Common myeloid progenitor, CD34-positive (primary cell): ENCODE data around the gene ENTPD6.
A peak's percentile ranks its signal among the peaks of the same experiment; 100 is the strongest.

Source experiments
- CTCF ChIA-PET: fragments of 350-600 bp; sonication (Branson Sonifier 250); formaldehyde crosslinking; loops from one replicate; lab custom pipeline; 2021; ENCODE audit warnings: antibody characterized with exemption; lab: Charles Lee
- POLR2A ChIA-PET: fragments of 350-600 bp; sonication (Branson Sonifier 250); formaldehyde crosslinking; loops from one replicate; lab custom pipeline; 2021; ENCODE audit warnings: antibody characterized with exemption; lab: Charles Lee
- DNase-seq, 3 donors: peaks; one replicate each; pipeline versions ENCODE4 v3.0.0 to v3.0.0-alpha.2; 2013
- H3K27ac ChIP-seq, 2 experiments: 1 replicate in 1 of 2; 2 replicates in 1 of 2; pipeline ENCODE4 v1.7.0; 2013; ENCODE audit warnings: inconsistent platforms in 2 of 2, low read length in 2 of 2, mild to moderate bottlenecking in 2 of 2, low read depth in 1 of 2, moderate library complexity in 1 of 2; ENCODE audit not compliant: severe bottlenecking in 2 of 2, insufficient read depth in 1 of 2, poor library complexity in 1 of 2
- H3K27me3 ChIP-seq, 5 experiments: replicated peaks in 2 of 5; 1 replicate in 3 of 5; 2 replicates in 2 of 5; pipeline versions ENCODE4 v1.6.1 to v1.7.0; 2013; ENCODE audit warnings: low read length in 4 of 5, mild to moderate bottlenecking in 2 of 5, moderate library complexity in 2 of 5, inconsistent platforms in 1 of 5; ENCODE audit not compliant: insufficient read depth in 5 of 5, control insufficient read depth in 4 of 5
- H3K36me3 ChIP-seq, 4 experiments: 1 replicate in 2 of 4; 2 replicates in 2 of 4; pipeline versions ENCODE4 v1.6.1 to v1.7.0; 2013; ENCODE audit warnings: low read length in 3 of 4, control low read depth in 1 of 4, mild to moderate bottlenecking in 1 of 4; ENCODE audit not compliant: control insufficient read depth in 4 of 4, insufficient read depth in 4 of 4
- H3K4me1 ChIP-seq, 4 experiments: 1 replicate in 3 of 4; 2 replicates in 1 of 4; pipeline versions ENCODE4 v1.6.1 to v1.7.1; 2013; ENCODE audit warnings: low read length in 3 of 4, mild to moderate bottlenecking in 3 of 4, control low read depth in 1 of 4, inconsistent platforms in 1 of 4, moderate library complexity in 1 of 4; ENCODE audit not compliant: control insufficient read depth in 4 of 4, insufficient read depth in 4 of 4; ENCODE audit errors: control extremely low read depth in 1 of 4
- H3K4me3 ChIP-seq, 7 experiments: 1 replicate in 4 of 7; 2 replicates in 3 of 7; pipeline versions ENCODE4 v1.5.1 to v1.7.0; 2013; ENCODE audit warnings: mild to moderate bottlenecking in 7 of 7, low read length in 6 of 7, moderate library complexity in 6 of 7, inconsistent platforms in 2 of 7, low read depth in 2 of 7, control low read depth in 1 of 7; ENCODE audit not compliant: insufficient read depth in 4 of 7, control insufficient read depth in 1 of 7; ENCODE audit errors: extremely low read depth in 1 of 7
- H3K9me3 ChIP-seq, 5 experiments: 1 replicate in 4 of 5; 2 replicates in 1 of 5; pipeline versions ENCODE4 v1.6.1 to v1.7.1; 2013; ENCODE audit warnings: low read length in 4 of 5, mild to moderate bottlenecking in 2 of 5, inconsistent platforms in 1 of 5, low read depth in 1 of 5, moderate library complexity in 1 of 5; ENCODE audit not compliant: control insufficient read depth in 4 of 5, insufficient read depth in 2 of 5; ENCODE audit errors: control extremely low read depth in 1 of 5
- WGBS: methylation state at CpG from one replicate; pipeline ENCODE4 v1.1.5; 2013; ENCODE audit not compliant: insufficient coverage; 5-methylcytosine and 5-hydroxymethylcytosine counted together

ENTPD6 gene

DNA sequence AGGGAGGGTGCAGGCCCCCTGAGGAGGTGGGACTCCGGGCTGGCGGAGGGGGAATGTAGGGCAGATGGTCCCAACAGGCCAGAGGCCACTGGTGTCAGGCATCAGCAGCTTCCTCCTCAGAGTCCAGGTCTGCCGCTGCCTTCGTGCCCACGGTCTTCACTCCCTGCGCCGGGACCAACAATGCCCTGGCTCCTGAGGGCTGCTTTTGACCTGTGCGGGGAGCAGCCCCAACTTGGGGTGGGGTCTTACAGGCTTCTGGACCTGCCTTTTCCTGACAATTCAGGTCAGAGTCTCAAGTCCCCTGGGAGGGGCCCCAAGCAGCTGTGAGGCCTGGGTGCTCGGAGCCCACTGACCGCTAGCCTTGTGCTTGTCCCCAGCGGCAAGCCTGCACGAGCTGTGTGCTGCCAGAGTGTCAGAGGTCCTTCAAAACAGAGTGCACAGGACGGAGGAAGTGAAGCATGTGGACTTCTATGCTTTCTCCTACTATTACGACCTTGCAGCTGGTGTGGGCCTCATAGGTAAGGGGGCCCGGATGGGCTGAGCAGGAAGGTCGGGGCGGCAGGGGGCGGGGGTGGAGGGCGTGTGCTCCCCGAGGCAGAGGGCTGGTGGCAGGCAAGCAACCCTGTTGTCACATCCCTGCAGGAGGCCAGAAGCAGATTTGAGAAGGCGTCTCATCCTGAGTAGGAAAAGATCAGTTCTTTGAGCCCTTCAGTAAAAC, 27.1 kb downstream of the ENTPD6 start:
- CTCF ChIA-PET: interaction anchor here (3.2 kb wide), 1 partner anchor 12 kb away, joined by 9 read pairs; no protein-coding TSS in a partner anchor
- POLR2A ChIA-PET: no interaction called here
- H3K27ac ChIP-seq: no peak overlapping the region

DNA sequence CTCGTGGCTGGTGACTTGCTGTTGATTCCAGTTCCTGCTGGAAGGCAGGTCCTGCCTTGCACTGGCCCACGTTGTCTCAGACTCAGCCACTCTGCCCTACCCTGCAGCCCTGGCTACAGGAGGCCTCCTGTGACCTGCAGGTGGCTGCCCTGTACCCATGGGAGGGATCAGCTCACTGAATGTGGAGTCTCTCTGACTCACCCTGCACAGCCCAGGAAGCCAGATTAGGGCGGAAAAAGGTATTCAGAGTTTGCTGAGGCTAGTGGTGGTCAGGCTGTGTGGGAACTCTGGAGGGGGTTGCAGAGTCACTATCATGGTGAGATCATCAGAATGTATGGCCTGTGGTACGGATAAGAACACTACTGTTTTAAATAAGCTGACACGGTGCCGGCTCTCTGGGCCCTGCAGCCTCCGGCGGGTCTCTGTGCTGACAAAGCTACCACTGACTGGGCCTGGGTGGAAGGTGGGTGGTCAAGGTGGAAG, 27.7 kb downstream of the ENTPD6 start:
- Histone ChIP-seq H3K27me3 (no peaks in the 10 kb centered on the region), H3K9me3 (no peaks in the 10 kb centered on the region), H3K4me3 (no peak overlapping the region), H3K4me1 (peaks cover 0 to 14% (median 7%) of the 10 kb centered on the region in 4 experiments), H3K27ac (no peak overlapping the region), H3K36me3 (peaks cover 0 to 41% (median 23%) of the 10 kb centered on the region in 4 experiments)
- ChIA-PET CTCF (no interaction called here), POLR2A (interaction anchor here (0.6 kb wide), 1 partner anchor 200 kb away, joined by 3 read pairs; no protein-coding TSS in a partner anchor)
- WGBS: 80% methylated on average over 4 of the region's 8 CpGs
- DNase-seq: peak in 2 of 3 donors; percentile 7 to 10

More for the DNA sequence above, 27.1 kb downstream of the ENTPD6 start:
- Histone ChIP-seq H3K36me3 (peaks cover 0 to 46% (median 24%) of the 10 kb centered on the region in 4 experiments), H3K27me3 (no peaks in the 10 kb centered on the region), H3K4me3 (no peak overlapping the region), H3K4me1 (peaks cover 0 to 14% (median 7%) of the 10 kb centered on the region in 4 experiments), H3K9me3 (no peaks in the 10 kb centered on the region)
- no peak for DNase-seq
- WGBS: 92% methylated on average over 16 of the region's 21 CpGs

GRCh38 chr20:25223765-25224720, 28.5 kb downstream of the ENTPD6 start:
- POLR2A ChIA-PET: interaction anchor here (0.6 kb wide), 1 partner anchor 201 kb away, joined by 3 read pairs; no protein-coding TSS in a partner anchor
- Histone ChIP-seq H3K36me3 (peaks cover 0 to 34% (median 19%) of the 10 kb centered on the region in 4 experiments), H3K4me3 (no peak overlapping the region)

GRCh38 chr20:25224941-25225340, 29.4 kb downstream of the ENTPD6 start:
- Histone ChIP-seq H3K4me1 (peaks cover 0 to 14% (median 6%) of the 10 kb centered on the region in 4 experiments), H3K27ac (no peak overlapping the region), H3K9me3 (no peaks in the 10 kb centered on the region), H3K36me3 (peaks cover 0 to 27% (median 17%) of the 10 kb centered on the region in 4 experiments), H3K27me3 (no peaks in the 10 kb centered on the region), H3K4me3 (no peak overlapping the region)
- ChIA-PET POLR2A (no interaction called here), CTCF (interaction anchor here (1.6 kb wide), 1 partner anchor 23 kb away, joined by 6 read pairs; the partner anchor contains the start of gene PYGB)
- over 99% methylated on average over 16 of the region's 16 CpGs for WGBS
- DNase-seq: no peak

More at GRCh38 chr20:25223765-25224720, 28.5 kb downstream of the ENTPD6 start:
- no peaks in the 10 kb centered on the region for H3K9me3 ChIP-seq
- no peak for DNase-seq
- CTCF ChIA-PET: interaction anchor here (1.6 kb wide), 1 partner anchor 24 kb away, joined by 6 read pairs; the partner anchor contains the start of gene PYGB
- H3K27ac ChIP-seq: no peak overlapping the region
- 96% methylated on average over 19 of the region's 24 CpGs for WGBS
- no peaks in the 10 kb centered on the region for H3K27me3 ChIP-seq
- peaks cover 0 to 14% (median 6%) of the 10 kb centered on the region in 4 experiments for H3K4me1 ChIP-seq

DNA sequence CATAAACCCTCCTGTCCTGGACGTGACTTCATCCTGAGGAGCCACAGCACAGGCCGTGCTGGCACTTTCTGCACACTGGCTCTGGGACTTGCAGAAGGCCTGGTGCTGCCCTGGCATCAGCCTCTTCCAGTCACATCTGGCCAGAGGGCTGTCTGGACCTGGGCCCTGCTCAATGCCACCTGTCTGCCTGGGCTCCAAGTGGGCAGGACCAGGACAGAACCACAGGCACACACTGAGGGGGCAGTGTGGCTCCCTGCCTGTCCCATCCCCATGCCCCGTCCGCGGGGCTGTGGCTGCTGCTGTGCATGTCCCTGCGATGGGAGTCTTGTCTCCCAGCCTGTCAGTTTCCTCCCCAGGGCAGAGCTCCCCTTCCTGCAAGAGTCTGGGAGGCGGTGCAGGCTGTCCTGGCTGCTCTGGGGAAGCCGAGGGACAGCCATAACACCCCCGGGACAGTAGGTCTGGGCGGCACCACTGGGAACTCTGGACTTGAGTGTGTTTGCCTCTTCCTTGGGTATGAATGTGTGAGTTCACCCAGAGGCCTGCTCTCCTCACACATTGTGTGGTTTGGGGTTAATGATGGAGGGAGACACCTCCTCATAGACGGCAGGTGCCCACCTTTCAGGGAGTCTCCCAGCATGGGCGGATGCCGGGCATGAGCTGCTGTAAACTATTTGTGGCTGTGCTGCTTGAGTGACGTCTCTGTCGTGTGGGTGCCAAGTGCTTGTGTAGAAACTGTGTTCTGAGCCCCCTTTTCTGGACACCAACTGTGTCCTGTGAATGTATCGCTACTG, 30.3 kb downstream of the ENTPD6 start:
- CTCF ChIA-PET: interaction anchor here (1.2 kb wide), 1 partner anchor 14 kb away, joined by 5 read pairs; no protein-coding TSS in a partner anchor
- H3K27me3 ChIP-seq: no peaks in the 10 kb centered on the region
- peaks cover 0 to 14% (median 6%) of the 10 kb centered on the region in 4 experiments for H3K4me1 ChIP-seq
- H3K36me3 ChIP-seq: peaks cover 2 to 21% (median 13%) of the 10 kb centered on the region in 4 experiments
- H3K27ac ChIP-seq: no peak overlapping the region
- 96% methylated on average over 11 of the region's 16 CpGs for WGBS
- no peak overlapping the region for H3K4me3 ChIP-seq
- no peak for DNase-seq
- POLR2A ChIA-PET: no interaction called here
- H3K9me3 ChIP-seq: no peaks in the 10 kb centered on the region
